Endothelial cell of umbilical vein (primary cell): ENCODE results near the gene RTEL1.

Experiments
- CTCF ChIP-seq, 2 donors: IDR thresholded peaks; 1 replicate in 1 of 2; 2 replicates in 1 of 2; pipeline ENCODE4 v1.5.1; 2011; ENCODE audit warnings: low read length in 2 of 2, mild to moderate bottlenecking in 2 of 2, moderate library complexity in 2 of 2, control low read depth in 1 of 2, inconsistent platforms in 1 of 2, low read depth in 1 of 2; ENCODE audit not compliant: insufficient read depth in 1 of 2; ENCODE audit errors: extremely low read depth in 1 of 2
- EZH2 ChIP-seq: IDR thresholded peaks from 2 replicates; pipeline ENCODE4 v1.6.1; 2012; ENCODE audit warnings: borderline replicate concordance, low read depth, mild to moderate bottlenecking, moderate library complexity, low read length, inconsistent platforms; ENCODE audit not compliant: severe bottlenecking
- POLR2A ChIP-seq: IDR thresholded peaks from 2 replicates; pipeline ENCODE4 v1.6.1; 2012; ENCODE audit warnings: low read depth, mild to moderate bottlenecking, control low read depth, low read length
- POLR2AphosphoS5 ChIP-seq: IDR thresholded peaks from 2 replicates; pipeline ENCODE4 v1.6.1; 2012; ENCODE audit warnings: low read depth, mild to moderate bottlenecking, control low read depth, low read length, moderate library complexity; ENCODE audit not compliant: insufficient read depth

DNA sequence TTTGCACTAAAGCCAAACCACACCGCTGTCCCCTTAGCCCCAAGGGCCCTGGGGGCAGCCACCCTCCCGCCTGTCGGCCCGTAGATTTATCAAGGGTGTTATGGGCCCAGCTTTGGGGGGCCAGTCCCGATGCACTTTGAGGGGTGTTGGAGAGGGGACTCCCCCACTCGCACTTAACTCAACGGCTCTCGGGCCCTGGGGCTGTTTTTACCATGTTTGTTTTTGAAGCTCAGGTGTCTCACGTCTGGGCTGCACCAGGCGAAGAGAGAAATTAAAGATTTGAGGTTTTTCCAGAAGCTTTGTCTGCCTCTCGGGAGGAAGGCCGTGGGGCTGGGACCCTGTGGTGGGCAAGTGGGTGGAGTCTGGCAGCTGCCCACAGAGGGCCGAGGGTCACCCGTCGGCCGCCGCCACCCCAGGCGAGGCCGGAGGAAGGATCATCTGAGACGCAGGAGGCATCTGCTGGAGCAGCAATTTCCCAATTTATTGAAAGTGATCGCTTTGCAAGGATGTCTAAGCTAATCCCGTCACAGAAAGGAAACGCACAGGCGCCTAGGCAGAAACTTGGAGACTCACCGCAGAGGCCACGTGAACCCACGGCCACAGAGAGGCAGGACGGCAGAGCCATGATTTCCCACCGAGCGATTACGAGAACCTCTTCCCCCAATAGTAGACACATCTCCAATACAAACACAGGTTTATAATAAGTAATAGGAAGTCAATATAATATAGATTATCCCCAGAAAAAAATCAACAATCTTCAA, 85.3 kb downstream of the RTEL1 start:
- TF ChIP-seq CTCF (IDR thresholded peaks at IDR 0.05; ENCODE audit: extremely low read depth in 1 of 2, insufficient read depth in 1 of 2, low read depth in 1 of 2, low read length in 2 of 2) = no peak
- TF ChIP-seq POLR2A = no peak
- TF ChIP-seq POLR2AphosphoS5 = no peak
- TF ChIP-seq EZH2 = no peak
